WTC11 (cell line): ENCODE results near the gene TSPY9.
"Not testable (repeated sequence)": the region's sequence is repeated elsewhere in the genome, so short reads cannot be mapped to it uniquely, and the experiment has no call there.

Source experiments
- EMX1 ChIP-seq: fragments of 250-450 bp; sonication (Bioruptor Pico); IDR thresholded peaks from 2 replicates; pipeline ENCODE4 v1.8.0; 2021; ENCODE audit warnings: mild to moderate bottlenecking
- SMAD3 ChIP-seq: sonication (generic); formaldehyde crosslinking; IDR thresholded peaks from 2 replicates; pipeline ENCODE4 v1.8.0; 2022; ENCODE audit warnings: missing genetic modification reagents, mild to moderate bottlenecking, borderline replicate concordance

- TF ChIP-seq SMAD3, EMX1 (CRISPR knock-in tag): not testable (repeated sequence)
Observed at GRCh38 chrY:9504396-9504795, 17.3 kb downstream of the TSPY9 start.
